Sigmoid colon (tissue), 4 donors: ENCODE results near the gene EIF4G3.
A peak's percentile ranks its signal among the peaks of the same experiment; 100 is the strongest.

Source experiments
- CTCF ChIP-seq, 4 experiments: fragments of 450-650 bp in 3 of 4; fragments of 200-600 bp in 1 of 4; IDR thresholded peaks; one replicate each; pipeline ENCODE4 v1.5.1; 2016 to 2019; ENCODE audit warnings: antibody characterized with exemption in 4 of 4, mild to moderate bottlenecking in 3 of 4, moderate library complexity in 2 of 4
- EP300 ChIP-seq, 4 donors: sonication (generic); formaldehyde crosslinking; IDR thresholded peaks; one replicate each; pipeline ENCODE4 v1.6.1; 2017; ENCODE audit warnings: antibody characterized with exemption in 4 of 4
- POLR2A ChIP-seq, 2 donors: fragments of 450-650 bp; IDR thresholded peaks; one replicate each; pipeline ENCODE4 v1.6.1; 2016; ENCODE audit warnings: antibody characterized with exemption in 2 of 2, mild to moderate bottlenecking in 2 of 2, moderate library complexity in 2 of 2
- POLR2AphosphoS5 ChIP-seq, 4 donors: sonication (generic); formaldehyde crosslinking; IDR thresholded peaks; one replicate each; pipeline ENCODE4 v1.6.1; 2017; ENCODE audit warnings: antibody characterized with exemption in 4 of 4

- no peak for TF ChIP-seq EP300 (IDR thresholded peaks at IDR 0.05)
- TF ChIP-seq CTCF (IDR thresholded peaks at IDR 0.05): no peak
- no peak for TF ChIP-seq POLR2A (IDR thresholded peaks at IDR 0.05)
- TF ChIP-seq POLR2AphosphoS5 (IDR thresholded peaks at IDR 0.05): peak in 1 of 4 donors; percentile 9
These were observed 27.3 kb downstream of the EIF4G3 start for GRCh38 chr1:21149430-21149854.
